Transverse colon (tissue), 4 donors: ENCODE data around the gene PTPRF. TPM values are rescaled to one million over a fixed set of nuclear protein-coding genes. Genes with fewer than 3 reads are reported as not detected.

Experiments
- DNase-seq: peaks from one replicate; pipeline ENCODE4 v3.0.0-alpha.2; 2019
- H3K27ac ChIP-seq, 4 donors: fragments of 200-600 bp; sonication (generic); 2 replicates each; pipeline ENCODE4 v1.5.1; 2016 to 2018; ENCODE audit warnings: inconsistent platforms in 4 of 4
- H3K27me3 ChIP-seq: fragments of 200-600 bp; sonication (generic); 2 replicates; pipeline ENCODE4 v1.5.1; 2017; ENCODE audit warnings: inconsistent platforms
- H3K36me3 ChIP-seq, 4 donors: fragments of 200-600 bp; sonication (generic); 2 replicates each; pipeline ENCODE4 v1.5.1; 2017 to 2019; ENCODE audit warnings: inconsistent platforms in 4 of 4
- H3K4me1 ChIP-seq, 4 donors: fragments of 200-600 bp; sonication (generic); 2 replicates each; pipeline ENCODE4 v1.5.1; 2017 to 2020; ENCODE audit warnings: inconsistent platforms in 4 of 4
- H3K4me3 ChIP-seq, 4 donors: fragments of 200-600 bp; sonication (generic); 1 replicate in 1 of 4; 2 replicates in 3 of 4; pipeline versions ENCODE4 v1.5.1 to v1.6.1; 2017 to 2019; ENCODE audit warnings: inconsistent platforms in 4 of 4
- H3K9me3 ChIP-seq, 2 donors: fragments of 200-600 bp; sonication (generic); 2 replicates each; pipeline ENCODE4 v1.5.1; 2017 to 2019; ENCODE audit warnings: inconsistent platforms in 2 of 2
- EP300 ChIP-seq: sonication (generic); formaldehyde crosslinking; IDR thresholded peaks from one replicate; pipeline ENCODE4 v1.6.1; 2017; ENCODE audit warnings: antibody characterized with exemption, low read depth
- POLR2A ChIP-seq: fragments of 450-650 bp; IDR thresholded peaks from one replicate; pipeline ENCODE4 v1.6.1; 2016; ENCODE audit warnings: antibody characterized with exemption, mild to moderate bottlenecking, moderate library complexity
- POLR2AphosphoS5 ChIP-seq, 3 donors: sonication (generic); formaldehyde crosslinking; IDR thresholded peaks; one replicate each; pipeline ENCODE4 v1.6.1; 2016; ENCODE audit warnings: antibody characterized with exemption in 3 of 3
- WGBS, 2 donors: methylation state at CpG; one replicate each; pipeline ENCODE4 v1.1.5; 2018; ENCODE audit warnings: low coverage in 1 of 2; 5-methylcytosine and 5-hydroxymethylcytosine counted together
- in situ Hi-C, 4 donors: fragments of 200-750 bp; cut with MboI; loops; one replicate each; pipeline versions ENCODE4 v1.15.0 to v1.15.1; 2017; ENCODE audit warnings: low sequenced_read_pairs in 3 of 4, low pct_ligation_motif_present in 1 of 4, low pct_unique_long_range_greater_than_20kb in 1 of 4
- intact Hi-C: fragments of 100-400 bp; cut with DNase I; formaldehyde crosslinking; loops from one replicate; pipeline ENCODE4 v1.15.1; 2023; ENCODE audit warnings: low total_unique reads
- total RNA-seq, 4 donors: library from RNA; depleted of rRNA; stranded (reverse); fragments of >200 nt; gene quantifications; one replicate each; pipeline ENCODE4 v1.1.0, GENCODE V29; 2016
- TF ChIP-seq, protein P1 (sequence below), 5 experiments: fragments of 200-600 bp in 3 of 5; fragments of 450-650 bp in 2 of 5; sonication (generic) in 3 of 5; IDR thresholded peaks; 1 replicate in 2 of 5; 2 replicates in 3 of 5; pipeline ENCODE4 v1.5.1; 2016 to 2017; ENCODE audit warnings: antibody characterized with exemption in 5 of 5, inconsistent platforms in 3 of 5, mild to moderate bottlenecking in 2 of 5, moderate library complexity in 1 of 5

Gene PTPRF
- total RNA-seq, 4 donors from 2014 or later: 278 to 549 (median 404) TPM

- Histone ChIP-seq H3K36me3 (no peaks in the 10 kb centered on the region), H3K4me3 (no peak overlapping the region), H3K4me1 (peaks cover 45 to 84% (median 67%) of the 10 kb centered on the region in 4 donors), H3K9me3 (no peaks in the 10 kb centered on the region), H3K27me3 (no peaks in the 10 kb centered on the region), H3K27ac (peak overlapping the region; percentile 79 to 95 (median 86))
- TF ChIP-seq POLR2AphosphoS5 (IDR thresholded peaks at IDR 0.05) (no peak), EP300 (no peak), POLR2A (no peak)
- TF ChIP-seq, protein P1, sequence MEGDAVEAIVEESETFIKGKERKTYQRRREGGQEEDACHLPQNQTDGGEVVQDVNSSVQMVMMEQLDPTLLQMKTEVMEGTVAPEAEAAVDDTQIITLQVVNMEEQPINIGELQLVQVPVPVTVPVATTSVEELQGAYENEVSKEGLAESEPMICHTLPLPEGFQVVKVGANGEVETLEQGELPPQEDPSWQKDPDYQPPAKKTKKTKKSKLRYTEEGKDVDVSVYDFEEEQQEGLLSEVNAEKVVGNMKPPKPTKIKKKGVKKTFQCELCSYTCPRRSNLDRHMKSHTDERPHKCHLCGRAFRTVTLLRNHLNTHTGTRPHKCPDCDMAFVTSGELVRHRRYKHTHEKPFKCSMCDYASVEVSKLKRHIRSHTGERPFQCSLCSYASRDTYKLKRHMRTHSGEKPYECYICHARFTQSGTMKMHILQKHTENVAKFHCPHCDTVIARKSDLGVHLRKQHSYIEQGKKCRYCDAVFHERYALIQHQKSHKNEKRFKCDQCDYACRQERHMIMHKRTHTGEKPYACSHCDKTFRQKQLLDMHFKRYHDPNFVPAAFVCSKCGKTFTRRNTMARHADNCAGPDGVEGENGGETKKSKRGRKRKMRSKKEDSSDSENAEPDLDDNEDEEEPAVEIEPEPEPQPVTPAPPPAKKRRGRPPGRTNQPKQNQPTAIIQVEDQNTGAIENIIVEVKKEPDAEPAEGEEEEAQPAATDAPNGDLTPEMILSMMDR (IDR thresholded peaks at IDR 0.05): no peak
- in situ Hi-C loops: loop anchor here in 1 of 4 donors (25.0 kb wide), 1 partner anchor 399 kb away; the partner anchor contains the start of genes ARTN and IPO13
- intact Hi-C loops: no loop called here
- 97 to 100% methylated on average over 2 to 3 of the region's 3 CpGs for WGBS, 2 donors
- DNase-seq: no peak
Measured at GRCh38 chr1:43538143-43538487, 7.4 kb downstream of the PTPRF start.

DNA sequence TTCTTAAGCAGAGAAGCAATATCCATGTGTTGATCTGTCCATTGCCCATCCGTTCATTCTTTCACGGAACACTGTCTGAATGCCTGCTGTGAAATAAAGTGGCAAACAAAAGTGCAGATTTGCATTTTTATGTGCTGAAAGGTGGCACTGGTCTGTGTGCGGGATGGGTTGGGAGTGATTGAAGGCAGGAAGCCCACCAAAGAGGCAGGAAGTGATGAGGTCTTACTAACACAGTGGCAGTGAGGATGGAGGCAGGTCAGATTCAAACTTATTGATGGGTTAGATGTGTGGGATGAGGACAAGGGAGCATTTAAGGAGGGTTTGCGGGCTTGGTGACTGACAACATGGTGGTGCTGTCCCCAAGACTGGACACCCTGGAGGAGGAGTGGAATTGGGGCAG, 8.3 kb downstream of the PTPRF start:
- in situ Hi-C loops: loop anchor here in 1 of 4 donors (25.0 kb wide), 1 partner anchor 398 kb away; the partner anchor contains the start of genes ARTN and IPO13
- Histone ChIP-seq H3K9me3 (no peaks in the 10 kb centered on the region), H3K27me3 (no peaks in the 10 kb centered on the region), H3K27ac (no peak overlapping the region), H3K4me1 (peaks cover 50 to 84% (median 69%) of the 10 kb centered on the region in 4 donors), H3K4me3 (no peak overlapping the region), H3K36me3 (no peaks in the 10 kb centered on the region)
- 88 to 91% methylated on average over 1 to 4 of the region's 4 CpGs for WGBS, 2 donors
- TF ChIP-seq, protein P1 (IDR thresholded peaks at IDR 0.05): no peak
- TF ChIP-seq POLR2AphosphoS5 (IDR thresholded peaks at IDR 0.05) (no peak), EP300 (no peak), POLR2A (no peak)
- intact Hi-C loops: no loop called here
- DNase-seq: no peak

GRCh38 chr1:43539726-43540434, 9.2 kb downstream of the PTPRF start:
- no peaks in the 10 kb centered on the region for H3K36me3 ChIP-seq
- intact Hi-C loops: no loop called here
- in situ Hi-C loops: loop anchor here in 1 of 4 donors (25.0 kb wide), 1 partner anchor 397 kb away; the partner anchor contains the start of genes ARTN and IPO13
- H3K4me3 ChIP-seq: no peak overlapping the region
- 89% methylated on average over 7 of the region's 7 CpGs; no CpG with 5 or more reads in 1 of the 2 donors for WGBS, 2 donors
- H3K9me3 ChIP-seq: no peaks in the 10 kb centered on the region
- peak overlapping the region; percentile 82 to 94 (median 90) for H3K27ac ChIP-seq
- TF ChIP-seq POLR2A: no peak
- TF ChIP-seq EP300: no peak
- TF ChIP-seq POLR2AphosphoS5 (IDR thresholded peaks at IDR 0.05): no peak
- TF ChIP-seq, protein P1 (IDR thresholded peaks at IDR 0.05): no peak
- DNase-seq: no peak
- H3K4me1 ChIP-seq: peaks cover 55 to 85% (median 73%) of the 10 kb centered on the region in 4 donors
- no peaks in the 10 kb centered on the region for H3K27me3 ChIP-seq

- no peaks in the 10 kb centered on the region for H3K27me3 ChIP-seq
- no peaks in the 10 kb centered on the region for H3K9me3 ChIP-seq
- DNase-seq: no peak
- no peaks in the 10 kb centered on the region for H3K36me3 ChIP-seq
- H3K4me3 ChIP-seq: no peak overlapping the region
- TF ChIP-seq POLR2A (no peak), POLR2AphosphoS5 (IDR thresholded peaks at IDR 0.05) (no peak), EP300 (no peak)
- TF ChIP-seq, protein P1 (IDR thresholded peaks at IDR 0.05): no peak
- H3K4me1 ChIP-seq: peaks cover 63 to 84% (median 73%) of the 10 kb centered on the region in 4 donors
- in situ Hi-C loops (loop anchor here in 1 of 4 donors (25.0 kb wide), 1 partner anchor 397 kb away; the partner anchor contains the start of genes ARTN and IPO13), intact Hi-C loops (no loop called here)
- H3K27ac ChIP-seq: peak overlapping the region; percentile 82 to 94 (median 90)
- WGBS, 2 donors: 55% methylated on average over 15 of the region's 15 CpGs; no CpG with 5 or more reads in 1 of the 2 donors
Measured at GRCh38 chr1:43540653-43541071, 10.0 kb downstream of the PTPRF start.
